ENCODE results near the gene HINFP. TPM values are rescaled to one million over a fixed set of nuclear protein-coding genes. Genes with fewer than 3 reads are reported as not detected.

The HINFP gene
- total RNA-seq, 1 experiment from 2014 or later: 42.4 TPM

- Histone ChIP-seq H3K4me1 (ENCODE audit: insufficient read depth, low read length) (peaks cover 4% of the 10 kb centered on the region; the same call in 1 of the 2 replicates), H3K56ac (ENCODE audit: insufficient read length, low read depth, low read length) (no peak overlapping the region), H4K91ac (ENCODE audit: insufficient read length, low read depth, low read length) (no peak overlapping the region), H3K14ac (ENCODE audit: insufficient read depth, low read length) (no peak overlapping the region), H3K4ac (ENCODE audit: low read depth, low read length) (no peak overlapping the region), H2AK5ac (ENCODE audit: insufficient read length, low read length) (no peak overlapping the region), H3K4me2 (ENCODE audit: insufficient read depth, insufficient read length, low read length) (no peak overlapping the region), H3T11ph (ENCODE audit: low read length) (no peak overlapping the region), H4K20me1 (ENCODE audit: control insufficient read depth, insufficient read depth, insufficient read length) (no peaks in the 10 kb centered on the region), H3K23me2 (ENCODE audit: insufficient read length, low read depth, low read length, poor library complexity, severe bottlenecking) (peaks cover 9% of the 10 kb centered on the region), H2BK12ac (ENCODE audit: insufficient read length, low read depth, low read length) (no peak overlapping the region), H2BK5ac (ENCODE audit: insufficient read length, low read length) (no peak overlapping the region), H3K9ac (ENCODE audit: extremely low read depth, insufficient read length, low read length) (no peak overlapping the region), H3K27me3 (ENCODE audit: insufficient read depth, low read length) (no peaks in the 10 kb centered on the region), H3K18ac (ENCODE audit: insufficient read length, low read depth, low read length) (no peak overlapping the region), H3K79me1 (ENCODE audit: insufficient read depth, low read depth, low read length, poor library complexity, severe bottlenecking) (peaks cover 6% of the 10 kb centered on the region), H2BK15ac (ENCODE audit: low read depth, low read length) (no peak overlapping the region), H2AFZ (ENCODE audit: low read length) (no peak overlapping the region), H4K5ac (ENCODE audit: insufficient read length, low read depth, low read length) (no peak overlapping the region), H3K23ac (ENCODE audit: insufficient read length, low read depth, low read length) (no peak overlapping the region), H2BK20ac (ENCODE audit: low read depth, low read length, poor library complexity, severe bottlenecking) (no peak overlapping the region), H2BK120ac (ENCODE audit: low read depth, low read length, poor library complexity, severe bottlenecking) (no peak overlapping the region), H3K9me3 (ENCODE audit: control insufficient read depth, low read depth, low read length) (no peaks in the 10 kb centered on the region), H4K8ac (replicated peaks; ENCODE audit: insufficient read length, low read depth, low read length) (no peak overlapping the region), H3K79me2 (ENCODE audit: insufficient read depth, low read length) (peaks cover 8% of the 10 kb centered on the region), H3K27ac (ENCODE audit: insufficient read length, low read depth, low read length) (no peak overlapping the region)
- TF ChIP-seq CTCF (conservative IDR thresholded peaks at IDR 0.05): no peak
- no peak for DNase-seq
- no CpG with 5 or more reads among the region's 1 CpG for WGBS (ENCODE audit: extremely low coverage, insufficient read length, low lambda C conversion rate)
- Mint-ChIP-seq H3K27ac (no peak overlapping the region), H3K27me3 (ENCODE audit: low read depth) (no peaks in the 10 kb centered on the region; the same call in 1 of the 2 replicates), H3K4me3 (no peak overlapping the region), H3K9me3 (no peaks in the 10 kb centered on the region; a peak in 1 of 5 replicates), H3K36me3 (ENCODE audit: insufficient read depth in 1 of 3, low read depth in 3 of 3) (peaks cover 0 to 10% (median 10%) of the 10 kb centered on the region in 3 experiments; a peak in 6 of 7 replicates), H3K4me1 (peaks cover 20 to 28% of the 10 kb centered on the region in 2 experiments)
Measured at GRCh38 chr11:119118946-119119345, 2.4 kb upstream of the HINFP start.

Data from H9 (cell line).